Measurements from ENCODE around the gene IRF2.

DNA sequence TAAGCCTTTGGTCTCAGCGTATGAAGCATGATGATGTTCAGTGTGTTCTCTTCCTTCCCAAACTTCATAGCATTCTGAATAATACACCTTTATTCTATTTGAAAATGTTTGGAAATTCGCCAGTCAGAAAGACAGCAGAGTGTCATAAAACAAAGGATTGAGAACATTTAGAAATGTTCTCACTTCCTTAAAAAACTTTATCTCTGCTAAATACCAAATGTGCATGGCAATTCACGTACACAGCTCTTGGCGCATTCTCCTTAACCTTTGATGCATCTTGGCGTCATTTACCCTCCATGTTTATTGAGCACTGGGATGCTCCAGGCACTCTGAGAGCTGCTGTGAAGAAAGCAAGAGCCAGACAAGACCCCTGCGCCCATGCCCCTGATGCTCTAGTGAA lies 7.2 kb upstream of the IRF2 start:
- TF ChIP-seq POLR2AphosphoS5 (IDR thresholded peaks at IDR 0.05; ENCODE audit: borderline replicate concordance, low read depth, low read length) (no peak), FOXP2 (optimal IDR thresholded peaks at IDR 0.05; ENCODE audit: control extremely low read depth, extremely low read length, insufficient read depth) (no peak)

Measured in SK-N-MC (cell line).